Measurements from ENCODE around the gene MYG1.
A peak's percentile ranks its signal among the peaks of the same experiment; 100 is the strongest.

Gene MYG1

DNA sequence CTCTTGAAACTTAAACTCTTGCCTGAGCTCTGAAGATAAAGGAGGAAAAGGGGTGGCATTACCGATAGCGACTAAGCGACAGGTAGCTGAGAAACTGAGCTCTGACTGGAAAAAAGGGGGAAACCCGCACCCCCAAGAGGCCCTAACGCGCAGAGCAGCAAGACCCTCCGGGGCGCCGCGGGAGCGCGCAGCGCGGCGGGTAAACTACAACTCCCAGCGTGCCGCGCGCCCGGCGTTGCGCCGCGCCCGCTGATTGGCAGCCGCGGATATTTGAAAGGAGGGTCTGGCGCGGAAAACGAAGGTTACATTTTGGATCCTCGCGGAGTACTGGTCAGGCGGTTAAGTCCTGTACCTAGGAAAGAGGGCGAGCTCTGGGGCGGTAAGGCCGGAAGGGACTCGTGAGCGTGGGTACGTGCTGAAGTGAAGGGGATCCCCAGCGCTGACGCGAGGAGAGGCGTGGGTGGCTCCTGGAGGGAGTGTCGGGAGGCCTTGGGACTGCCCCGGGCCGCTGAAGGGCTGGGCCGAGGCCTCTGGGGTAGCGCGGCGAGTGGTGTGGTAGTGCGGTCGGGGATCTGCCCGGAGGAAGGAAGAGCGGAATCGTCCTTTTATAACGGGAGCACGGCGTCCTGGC, 31.4 kb upstream of the MYG1 start, which contains the start of gene ESPL1:
ESPL1 (plus strand) TSS at position 301 of the 631 bp plus-strand sequence. CDS start 468 bp downstream, outside the sequence.
- peak within 1 kb of the TSS; percentile 96 for H3K27ac Mint-ChIP-seq (ENCODE audit: low read depth)
- H3K36me3 Mint-ChIP-seq (ENCODE audit: insufficient read depth) = no peaks in the 10 kb centered on the region
- no peaks in the 10 kb centered on the region for H3K9me3 Mint-ChIP-seq

DNA sequence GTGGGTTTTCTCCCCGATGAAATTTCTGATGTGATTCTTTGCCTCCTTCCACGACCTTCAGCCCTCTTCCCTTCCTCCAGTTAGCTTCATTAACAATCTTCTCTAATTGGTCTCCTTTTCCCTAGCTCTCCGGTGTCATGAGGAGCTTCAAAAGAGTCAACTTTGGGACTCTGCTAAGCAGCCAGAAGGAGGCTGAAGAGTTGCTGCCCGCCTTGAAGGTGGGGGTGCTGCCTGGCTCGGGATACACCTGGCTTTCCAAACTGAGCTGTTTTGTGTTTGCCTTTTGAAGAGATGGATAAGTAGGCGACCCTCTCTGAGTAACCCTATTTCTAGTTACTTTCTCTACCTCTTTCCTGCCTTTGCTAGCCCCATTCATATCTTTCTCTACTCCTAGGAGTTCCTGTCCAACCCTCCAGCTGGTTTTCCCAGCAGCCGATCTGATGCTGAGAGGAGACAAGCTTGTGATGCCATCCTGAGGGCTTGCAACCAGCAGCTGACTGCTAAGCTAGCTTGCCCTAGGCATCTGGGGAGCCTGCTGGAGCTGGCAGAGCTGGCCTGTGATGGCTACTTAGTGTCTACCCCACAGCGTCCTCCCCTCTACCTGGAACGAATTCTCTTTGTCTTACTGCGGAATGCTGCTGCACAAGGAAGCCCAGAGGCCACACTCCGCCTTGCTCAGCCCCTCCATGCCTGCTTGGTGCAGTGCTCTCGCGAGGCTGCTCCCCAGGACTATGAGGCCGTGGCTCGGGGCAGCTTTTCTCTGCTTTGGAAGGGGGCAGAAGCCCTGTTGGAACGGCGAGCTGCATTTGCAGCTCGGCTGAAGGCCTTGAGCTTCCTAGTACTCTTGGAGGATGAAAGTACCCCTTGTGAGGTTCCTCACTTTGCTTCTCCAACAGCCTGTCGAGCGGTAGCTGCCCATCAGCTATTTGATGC, 30.6 kb upstream of the MYG1 start:
- peaks cover 18% of the 10 kb centered on the region for H3K4me1 Mint-ChIP-seq
- no peaks in the 10 kb centered on the region for H3K36me3 Mint-ChIP-seq (ENCODE audit: insufficient read depth)
- peak overlapping the region; percentile 96 for H3K27ac Mint-ChIP-seq (ENCODE audit: low read depth)
- DNase-seq (ENCODE audit: low spot score in 2 of 2) (no peak), ATAC-seq (replicated peaks; ENCODE audit: extremely low read depth, poor library complexity, severe bottlenecking) (no peak)
- no peaks in the 10 kb centered on the region for H3K27me3 Mint-ChIP-seq
- H3K9me3 Mint-ChIP-seq = no peaks in the 10 kb centered on the region
- peak overlapping the region; percentile 99 for H3K4me3 Mint-ChIP-seq

More for the DNA sequence above, 31.4 kb upstream of the MYG1 start, which contains the start of gene ESPL1:
- peaks cover 18% of the 10 kb centered on the region for H3K4me1 Mint-ChIP-seq
- ATAC-seq (replicated peaks; ENCODE audit: extremely low read depth, poor library complexity, severe bottlenecking) (peak; percentile 85), DNase-seq (ENCODE audit: low spot score in 2 of 2) (peak; percentile 66 to 71)
- peak within 1 kb of the TSS; percentile 99 for H3K4me3 Mint-ChIP-seq
- no peaks in the 10 kb centered on the region for H3K27me3 Mint-ChIP-seq

DNA sequence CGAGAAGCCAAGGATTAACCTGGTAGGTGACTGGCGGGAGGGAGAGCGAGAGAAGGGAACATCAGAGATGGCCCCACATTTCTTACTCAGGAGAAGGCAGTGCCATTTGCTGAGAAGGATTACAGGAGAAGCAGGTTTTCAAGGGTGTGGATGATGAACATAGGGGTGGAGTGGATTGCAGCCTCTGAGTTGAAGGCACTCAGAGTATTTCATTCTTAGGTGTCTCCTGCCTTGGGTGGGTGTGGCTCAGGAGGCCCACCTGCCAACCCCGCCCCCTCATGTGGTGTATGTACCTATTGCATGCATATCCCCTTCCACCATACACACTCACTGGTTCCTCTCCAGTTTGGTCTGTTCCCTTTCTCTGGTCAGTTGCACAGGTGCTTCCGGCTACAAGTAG, 25.1 kb upstream of the MYG1 start:
- no peak for ATAC-seq (replicated peaks; ENCODE audit: extremely low read depth, poor library complexity, severe bottlenecking)
- peaks cover 2% of the 10 kb centered on the region for H3K36me3 Mint-ChIP-seq (ENCODE audit: insufficient read depth)
- no peak overlapping the region for H3K4me3 Mint-ChIP-seq
- H3K27me3 Mint-ChIP-seq = no peaks in the 10 kb centered on the region
- H3K27ac Mint-ChIP-seq (ENCODE audit: low read depth) = no peak overlapping the region
- no peaks in the 10 kb centered on the region for H3K4me1 Mint-ChIP-seq
- no peak for DNase-seq (ENCODE audit: low spot score in 2 of 2)
- no peaks in the 10 kb centered on the region for H3K9me3 Mint-ChIP-seq

DNA sequence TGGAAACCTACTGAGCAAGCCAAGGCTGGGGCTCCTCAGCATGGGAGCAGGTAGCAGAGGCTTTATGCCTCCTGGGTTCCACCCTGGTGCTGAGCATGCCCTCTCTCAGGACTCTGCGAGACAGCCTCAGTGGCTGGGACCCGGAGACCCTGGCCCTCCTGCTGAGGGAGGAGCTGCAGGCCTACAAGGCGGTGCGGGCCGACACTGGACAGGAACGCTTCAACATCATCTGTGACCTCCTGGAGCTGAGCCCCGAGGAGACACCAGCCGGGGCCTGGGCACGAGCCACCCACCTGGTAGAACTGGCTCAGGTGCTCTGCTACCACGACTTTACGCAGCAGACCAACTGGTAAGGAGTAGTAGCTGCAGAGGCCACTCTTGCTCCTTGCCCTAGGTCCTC, 23.0 kb upstream of the MYG1 start:
- DNase-seq (ENCODE audit: low spot score in 2 of 2) (no peak), ATAC-seq (replicated peaks; ENCODE audit: extremely low read depth, poor library complexity, severe bottlenecking) (no peak)
- Mint-ChIP-seq H3K4me3 (no peak overlapping the region), H3K27me3 (no peaks in the 10 kb centered on the region), H3K4me1 (no peaks in the 10 kb centered on the region), H3K9me3 (no peaks in the 10 kb centered on the region), H3K27ac (ENCODE audit: low read depth) (no peak overlapping the region), H3K36me3 (ENCODE audit: insufficient read depth) (peaks cover 2% of the 10 kb centered on the region)

DNA sequence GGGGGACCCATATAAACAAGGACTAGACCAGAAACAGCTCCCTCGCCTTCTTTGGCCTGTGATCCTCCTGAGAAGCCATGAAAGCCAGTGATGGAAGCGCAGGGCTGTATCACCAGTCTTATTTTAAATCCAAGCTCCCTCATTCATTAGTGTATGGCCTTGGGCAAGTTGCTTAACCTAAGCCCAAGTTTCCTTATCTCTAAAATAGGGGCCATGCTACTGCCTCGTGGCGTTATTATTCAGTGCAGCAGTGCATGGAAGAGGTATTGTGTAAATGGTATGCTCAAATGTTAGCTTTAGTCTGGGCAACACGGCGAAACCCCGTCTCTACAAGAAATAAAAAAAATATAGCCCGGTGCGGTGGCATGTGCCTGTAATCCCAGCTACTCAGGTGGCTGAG, 21.5 kb upstream of the MYG1 start:
- no peaks in the 10 kb centered on the region for H3K27me3 Mint-ChIP-seq
- H3K36me3 Mint-ChIP-seq (ENCODE audit: insufficient read depth) = peaks cover 2% of the 10 kb centered on the region
- no peaks in the 10 kb centered on the region for H3K9me3 Mint-ChIP-seq
- ATAC-seq (replicated peaks; ENCODE audit: extremely low read depth, poor library complexity, severe bottlenecking) = no peak
- no peak overlapping the region for H3K27ac Mint-ChIP-seq (ENCODE audit: low read depth)
- no peak overlapping the region for H3K4me3 Mint-ChIP-seq
- H3K4me1 Mint-ChIP-seq = no peaks in the 10 kb centered on the region
- no peak for DNase-seq (ENCODE audit: low spot score in 2 of 2)

DNA sequence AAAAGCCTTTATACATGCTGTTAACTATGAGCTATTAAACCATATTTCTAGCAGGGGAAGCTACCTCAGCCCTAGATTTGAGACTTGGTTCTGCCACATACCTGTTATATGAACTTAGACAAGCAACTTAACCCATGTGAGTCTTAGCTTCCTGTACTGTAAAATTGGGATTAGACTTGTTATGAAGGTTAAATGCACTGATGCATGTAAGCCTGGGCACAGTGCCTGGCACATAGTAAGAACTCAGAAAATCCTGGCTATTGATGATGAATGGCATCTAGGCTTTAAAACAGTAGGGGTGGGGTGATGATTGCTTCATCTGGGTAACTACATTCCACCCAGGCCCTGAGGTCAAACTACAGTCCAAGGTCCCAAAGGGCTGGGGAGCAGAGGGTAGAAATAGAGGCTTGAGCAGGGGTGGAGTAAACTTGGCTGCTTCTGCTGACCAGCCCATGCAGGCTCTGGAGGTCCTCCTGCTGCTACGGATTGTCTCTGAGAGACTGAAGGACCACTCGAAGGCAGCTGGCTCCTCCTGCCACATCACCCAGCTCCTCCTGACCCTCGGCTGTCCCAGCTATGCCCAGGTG, 20.1 kb upstream of the MYG1 start:
- Mint-ChIP-seq H3K27ac (ENCODE audit: low read depth) (no peak overlapping the region), H3K9me3 (no peaks in the 10 kb centered on the region), H3K27me3 (no peaks in the 10 kb centered on the region), H3K4me3 (no peak overlapping the region), H3K4me1 (no peaks in the 10 kb centered on the region), H3K36me3 (ENCODE audit: insufficient read depth) (peaks cover 2% of the 10 kb centered on the region)
- DNase-seq (ENCODE audit: low spot score in 2 of 2) (no peak), ATAC-seq (replicated peaks; ENCODE audit: extremely low read depth, poor library complexity, severe bottlenecking) (no peak)

DNA sequence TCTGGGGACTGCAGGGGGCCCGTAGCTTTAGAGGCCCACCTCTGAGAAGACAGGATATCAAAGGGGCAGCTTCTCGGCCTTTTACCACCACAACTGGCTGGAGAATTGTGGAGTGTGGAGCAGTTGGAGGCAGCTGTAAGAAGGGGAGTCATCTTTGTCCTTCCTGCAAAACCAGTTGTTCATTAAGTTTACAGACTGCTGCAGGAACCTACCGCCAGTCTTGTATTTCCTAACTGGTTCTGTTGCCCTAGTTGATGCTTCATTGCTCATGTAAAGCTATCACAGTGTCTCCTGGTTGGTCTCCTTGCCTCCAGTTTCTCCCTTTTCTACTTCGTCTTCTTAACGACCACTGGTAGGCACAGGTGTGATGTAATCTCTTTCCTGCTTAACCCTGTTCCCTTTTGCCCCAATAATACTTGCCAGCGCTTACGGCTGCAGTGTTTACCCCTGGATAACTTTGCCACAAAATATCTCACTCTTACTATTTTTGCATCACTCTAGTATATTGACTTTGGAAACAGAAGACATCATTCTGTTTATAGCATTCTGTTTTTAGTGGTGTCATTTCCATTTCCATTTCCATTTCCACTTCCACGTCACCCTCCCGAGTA, 19.5 kb upstream of the MYG1 start:
- Mint-ChIP-seq H3K4me3 (no peak overlapping the region), H3K27me3 (no peaks in the 10 kb centered on the region), H3K9me3 (no peaks in the 10 kb centered on the region), H3K4me1 (no peaks in the 10 kb centered on the region), H3K27ac (ENCODE audit: low read depth) (no peak overlapping the region), H3K36me3 (ENCODE audit: insufficient read depth) (peaks cover 3% of the 10 kb centered on the region)
- no peak for ATAC-seq (replicated peaks; ENCODE audit: extremely low read depth, poor library complexity, severe bottlenecking)
- no peak for DNase-seq (ENCODE audit: low spot score in 2 of 2)

DNA sequence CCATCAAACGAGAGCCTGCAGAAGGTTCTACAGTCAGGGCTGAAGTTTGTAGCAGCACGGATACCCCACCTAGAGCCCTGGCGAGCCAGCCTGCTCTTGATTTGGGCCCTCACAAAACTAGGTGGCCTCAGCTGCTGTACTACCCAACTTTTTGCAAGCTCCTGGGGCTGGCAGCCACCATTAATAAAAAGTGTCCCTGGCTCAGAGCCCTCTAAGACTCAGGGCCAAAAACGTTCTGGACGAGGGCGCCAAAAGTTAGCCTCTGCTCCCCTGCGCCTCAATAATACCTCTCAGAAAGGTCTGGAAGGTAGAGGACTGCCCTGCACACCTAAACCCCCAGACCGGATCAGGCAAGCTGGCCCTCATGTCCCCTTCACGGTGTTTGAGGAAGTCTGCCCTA, 13.0 kb upstream of the MYG1 start:
- no peak for DNase-seq (ENCODE audit: low spot score in 2 of 2)

DNA sequence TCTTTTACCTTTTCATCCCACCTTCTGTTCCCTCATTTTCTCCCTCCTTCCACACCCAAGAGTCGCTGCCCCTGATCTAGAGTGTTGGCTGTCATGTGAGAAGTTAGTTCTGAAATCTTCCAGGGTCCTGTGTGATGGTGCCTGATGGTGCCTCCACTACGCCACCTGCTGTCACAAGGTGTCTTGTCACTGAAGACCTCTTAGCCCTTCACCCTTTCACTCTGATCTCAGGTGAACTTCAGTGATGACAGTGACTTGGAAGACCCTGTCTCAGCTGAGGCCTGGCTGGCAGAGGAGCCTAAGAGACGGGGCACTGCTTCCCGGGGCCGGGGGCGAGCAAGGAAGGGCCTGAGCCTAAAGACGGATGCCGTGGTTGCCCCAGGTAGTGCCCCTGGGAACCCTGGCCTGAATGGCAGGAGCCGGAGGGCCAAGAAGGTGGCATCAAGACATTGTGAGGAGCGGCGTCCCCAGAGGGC, 11.7 kb upstream of the MYG1 start:
- no peaks in the 10 kb centered on the region for H3K9me3 Mint-ChIP-seq
- H3K27me3 Mint-ChIP-seq = no peaks in the 10 kb centered on the region
- ATAC-seq (replicated peaks; ENCODE audit: extremely low read depth, poor library complexity, severe bottlenecking) (peak; percentile 83), DNase-seq (ENCODE audit: low spot score in 2 of 2) (peak; percentile 47 to 62)
- H3K27ac Mint-ChIP-seq (ENCODE audit: low read depth) = peak overlapping the region; percentile 65
- peaks cover 9% of the 10 kb centered on the region for H3K4me1 Mint-ChIP-seq
- H3K4me3 Mint-ChIP-seq = no peak overlapping the region
- peaks cover 5% of the 10 kb centered on the region for H3K36me3 Mint-ChIP-seq (ENCODE audit: insufficient read depth)

More for the DNA sequence above, 13.0 kb upstream of the MYG1 start:
- no peaks in the 10 kb centered on the region for H3K27me3 Mint-ChIP-seq
- H3K9me3 Mint-ChIP-seq = no peaks in the 10 kb centered on the region
- no peak for ATAC-seq (replicated peaks; ENCODE audit: extremely low read depth, poor library complexity, severe bottlenecking)
- H3K36me3 Mint-ChIP-seq (ENCODE audit: insufficient read depth) = peaks cover 5% of the 10 kb centered on the region
- no peak overlapping the region for H3K27ac Mint-ChIP-seq (ENCODE audit: low read depth)
- no peak overlapping the region for H3K4me3 Mint-ChIP-seq
- H3K4me1 Mint-ChIP-seq = peaks cover 9% of the 10 kb centered on the region

DNA sequence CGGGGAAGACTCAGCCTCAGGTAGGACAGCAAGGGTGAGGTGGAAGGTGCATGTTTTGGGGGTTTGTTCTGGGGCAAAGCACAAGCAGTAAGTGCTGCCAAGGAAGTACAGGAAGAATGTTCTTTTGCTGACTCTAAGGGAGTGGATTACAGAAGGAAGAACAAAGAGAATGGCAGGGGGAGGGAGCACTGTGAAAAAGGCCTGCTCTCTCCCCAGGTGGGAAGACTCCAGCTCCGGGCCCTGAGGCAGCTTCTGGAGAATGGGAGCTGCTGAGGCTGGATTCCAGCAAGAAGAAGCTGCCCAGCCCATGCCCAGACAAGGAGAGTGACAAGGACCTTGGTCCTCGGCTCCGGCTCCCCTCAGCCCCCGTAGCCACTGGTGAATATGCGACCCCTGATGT, 11.2 kb upstream of the MYG1 start:
- no peak for ATAC-seq (replicated peaks; ENCODE audit: extremely low read depth, poor library complexity, severe bottlenecking)
- Mint-ChIP-seq H3K4me3 (no peak overlapping the region), H3K36me3 (ENCODE audit: insufficient read depth) (peaks cover 8% of the 10 kb centered on the region), H3K27me3 (no peaks in the 10 kb centered on the region), H3K27ac (ENCODE audit: low read depth) (peak overlapping the region; percentile 65), H3K9me3 (no peaks in the 10 kb centered on the region), H3K4me1 (peaks cover 9% of the 10 kb centered on the region)
- DNase-seq (ENCODE audit: low spot score in 2 of 2) = no peak

DNA sequence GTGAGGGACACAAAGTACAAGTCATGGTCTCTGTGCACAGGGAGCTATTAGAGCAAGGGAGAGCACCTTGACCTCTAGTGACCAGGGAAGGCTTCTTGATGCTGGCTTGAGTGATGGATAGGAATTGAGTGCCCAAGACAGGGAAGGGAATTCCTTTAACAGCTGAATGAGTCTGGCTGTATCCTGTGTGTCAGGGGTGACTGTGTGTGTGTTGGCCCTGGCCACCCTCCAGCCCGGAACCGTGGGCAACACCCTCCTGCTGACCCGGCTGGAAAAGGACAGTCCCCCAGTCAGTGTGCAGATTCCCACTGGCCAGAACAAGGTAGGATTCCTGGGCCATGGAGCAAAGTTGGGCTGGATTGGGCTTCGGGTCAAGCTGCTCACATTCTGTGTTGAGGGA, 9.6 kb upstream of the MYG1 start:
- Mint-ChIP-seq H3K27ac (ENCODE audit: low read depth) (no peak overlapping the region), H3K9me3 (no peaks in the 10 kb centered on the region), H3K27me3 (no peaks in the 10 kb centered on the region), H3K4me1 (peaks cover 9% of the 10 kb centered on the region), H3K36me3 (ENCODE audit: insufficient read depth) (peaks cover 7% of the 10 kb centered on the region), H3K4me3 (no peak overlapping the region)
- DNase-seq (ENCODE audit: low spot score in 2 of 2) = no peak
- ATAC-seq (replicated peaks; ENCODE audit: extremely low read depth, poor library complexity, severe bottlenecking) = no peak

DNA sequence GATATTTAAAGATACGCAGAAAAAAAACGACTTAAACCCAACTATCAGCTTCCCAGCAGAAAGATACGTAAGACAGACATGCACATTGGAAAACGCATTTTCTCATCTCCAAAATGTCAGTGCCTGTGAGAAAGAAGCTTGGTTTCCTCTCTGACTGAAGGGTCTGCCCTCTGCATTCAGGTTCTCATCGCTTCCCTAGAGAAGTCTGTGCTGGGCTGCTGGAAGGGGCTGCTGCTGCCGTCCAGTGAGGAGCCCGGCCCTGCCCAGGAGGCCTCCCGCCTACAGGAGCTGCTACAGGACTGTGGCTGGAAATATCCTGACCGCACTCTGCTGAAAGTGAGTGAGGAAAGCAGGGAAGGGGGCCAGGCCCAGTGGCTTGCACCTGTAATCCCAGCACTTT, 8.8 kb upstream of the MYG1 start:
- Mint-ChIP-seq H3K4me1 (peaks cover 9% of the 10 kb centered on the region), H3K4me3 (no peak overlapping the region), H3K27ac (ENCODE audit: low read depth) (no peak overlapping the region), H3K36me3 (ENCODE audit: insufficient read depth) (peaks cover 12% of the 10 kb centered on the region), H3K27me3 (no peaks in the 10 kb centered on the region), H3K9me3 (no peaks in the 10 kb centered on the region)
- no peak for ATAC-seq (replicated peaks; ENCODE audit: extremely low read depth, poor library complexity, severe bottlenecking)
- DNase-seq (ENCODE audit: low spot score in 2 of 2) = no peak
